OCI-LY7 (cell line): ENCODE data around the gene NUTM2B.
"Not testable (repeated sequence)": the region's sequence is repeated elsewhere in the genome, so short reads cannot be mapped to it uniquely, and the experiment has no call there.

ENCODE experiments used
- CTCF ChIP-seq: fragments of 200-600 bp; sonication (generic); conservative IDR thresholded peaks from 2 replicates; pipeline ENCODE4 v1.5.1; 2014; ENCODE audit warnings: mild to moderate bottlenecking, antibody characterized with exemption, low read length, moderate library complexity, mixed read lengths
- EZH2phosphoT487 ChIP-seq: fragments of 200-600 bp; sonication (generic); IDR thresholded peaks from 2 replicates; pipeline ENCODE4 v1.6.1; 2018; ENCODE audit warnings: low read depth, borderline replicate concordance, mild to moderate bottlenecking, mixed run types, antibody characterized with exemption, low read length, moderate library complexity, mixed read lengths

- not testable (repeated sequence) for TF ChIP-seq CTCF, EZH2phosphoT487
Observed at GRCh38 chr10:79697141-79697540, 5.9 kb upstream of the NUTM2B start.
